Activated CD8-positive, alpha-beta memory T cell treated with anti-CD3 and anti-CD28 coated beads, Interleukin-2, amount 50 U/mL, for 24 hours (primary cell): Measurements from ENCODE around the gene NNMT.

Source experiments
- DNase-seq: peaks from one replicate; pipeline ENCODE4 v3.0.0-alpha.2; 2020; ENCODE audit errors: extremely low read depth

NNMT gene

DNA sequence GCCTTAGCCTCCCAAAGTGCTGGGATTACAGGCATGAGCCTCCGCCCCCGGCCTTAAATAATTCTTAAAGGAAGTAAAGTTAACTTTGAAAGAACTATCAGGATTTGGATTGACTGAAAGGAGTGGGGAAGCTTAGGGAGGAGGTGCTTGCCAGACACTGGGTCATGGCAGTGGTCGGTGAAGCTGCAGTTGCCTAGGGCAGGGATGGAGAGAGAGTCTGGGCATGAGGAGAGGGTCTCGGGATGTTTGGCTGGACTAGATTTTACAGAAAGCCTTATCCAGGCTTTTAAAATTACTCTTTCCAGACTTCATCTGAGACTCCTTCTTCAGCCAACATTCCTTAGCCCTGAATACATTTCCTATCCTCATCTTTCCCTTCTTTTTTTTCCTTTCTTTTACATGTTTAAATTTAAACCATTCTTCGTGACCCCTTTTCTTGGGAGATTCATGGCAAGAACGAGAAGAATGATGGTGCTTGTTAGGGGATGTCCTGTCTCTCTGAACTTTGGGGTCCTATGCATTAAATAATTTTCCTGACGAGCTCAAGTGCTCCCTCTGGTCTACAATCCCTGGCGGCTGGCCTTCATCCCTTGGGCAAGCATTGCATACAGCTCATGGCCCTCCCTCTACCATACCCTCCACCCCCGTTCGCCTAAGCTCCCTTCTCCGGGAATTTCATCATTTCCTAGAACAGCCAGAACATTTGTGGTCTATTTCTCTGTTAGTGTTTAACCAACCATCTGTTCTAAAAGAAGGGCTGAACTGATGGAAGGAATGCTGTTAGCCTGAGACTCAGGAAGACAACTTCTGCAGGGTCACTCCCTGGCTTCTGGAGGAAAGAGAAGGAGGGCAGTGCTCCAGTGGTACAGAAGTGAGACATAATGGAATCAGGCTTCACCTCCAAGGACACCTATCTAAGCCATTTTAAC is at the start of gene NNMT:
NNMT (plus strand) TSS at position 724 of the 929 bp plus-strand sequence; CDS start at position 882, 158 bp downstream.
- no peak for DNase-seq

DNA sequence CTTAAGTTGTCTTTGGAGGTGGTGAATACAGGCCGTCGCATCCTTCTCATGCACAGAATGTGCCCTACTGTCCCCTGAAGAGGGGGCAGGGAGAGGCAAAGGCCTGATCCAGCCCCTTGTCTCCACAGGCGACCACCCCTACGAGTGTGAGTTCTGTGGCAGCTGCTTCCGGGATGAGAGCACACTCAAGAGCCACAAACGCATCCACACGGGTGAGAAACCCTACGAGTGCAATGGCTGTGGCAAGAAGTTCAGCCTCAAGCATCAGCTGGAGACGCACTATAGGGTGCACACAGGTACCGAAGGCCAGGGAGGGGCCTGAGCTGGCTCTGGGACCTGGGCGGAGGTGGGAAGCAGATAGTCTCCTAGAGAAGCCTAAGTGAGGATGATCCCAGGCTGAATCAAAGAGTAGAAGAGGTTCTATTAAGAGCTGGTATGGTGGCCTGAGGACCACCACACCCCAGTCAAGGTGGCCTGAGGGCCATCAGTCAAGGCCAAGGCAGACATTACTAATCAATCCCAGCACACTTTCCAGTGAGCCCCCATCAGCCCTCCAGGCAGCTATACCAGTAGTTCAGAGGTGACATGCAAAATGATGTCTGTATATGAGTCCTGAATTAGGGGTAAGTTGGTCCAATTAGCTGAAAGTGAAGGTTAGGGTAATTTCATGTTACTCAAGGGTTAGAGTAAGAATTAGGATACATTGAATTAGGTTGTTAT is 49.0 kb upstream of the NNMT start:
- DNase-seq: no peak

DNA sequence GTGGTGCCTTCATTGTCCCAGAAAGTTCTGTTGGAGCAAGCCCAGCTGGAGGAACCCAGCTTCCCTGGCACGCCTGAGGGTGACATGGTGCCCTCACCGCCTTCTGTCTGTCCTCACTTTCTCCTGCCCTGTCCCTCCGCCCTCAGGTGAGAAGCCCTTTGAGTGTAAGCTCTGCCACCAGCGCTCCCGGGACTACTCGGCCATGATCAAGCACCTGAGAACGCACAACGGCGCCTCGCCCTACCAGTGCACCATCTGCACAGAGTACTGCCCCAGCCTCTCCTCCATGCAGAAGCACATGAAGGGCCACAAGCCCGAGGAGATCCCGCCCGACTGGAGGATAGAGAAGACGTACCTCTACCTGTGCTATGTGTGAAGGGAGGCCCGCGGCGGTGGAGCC is 46.0 kb upstream of the NNMT start:
- DNase-seq: no peak

DNA sequence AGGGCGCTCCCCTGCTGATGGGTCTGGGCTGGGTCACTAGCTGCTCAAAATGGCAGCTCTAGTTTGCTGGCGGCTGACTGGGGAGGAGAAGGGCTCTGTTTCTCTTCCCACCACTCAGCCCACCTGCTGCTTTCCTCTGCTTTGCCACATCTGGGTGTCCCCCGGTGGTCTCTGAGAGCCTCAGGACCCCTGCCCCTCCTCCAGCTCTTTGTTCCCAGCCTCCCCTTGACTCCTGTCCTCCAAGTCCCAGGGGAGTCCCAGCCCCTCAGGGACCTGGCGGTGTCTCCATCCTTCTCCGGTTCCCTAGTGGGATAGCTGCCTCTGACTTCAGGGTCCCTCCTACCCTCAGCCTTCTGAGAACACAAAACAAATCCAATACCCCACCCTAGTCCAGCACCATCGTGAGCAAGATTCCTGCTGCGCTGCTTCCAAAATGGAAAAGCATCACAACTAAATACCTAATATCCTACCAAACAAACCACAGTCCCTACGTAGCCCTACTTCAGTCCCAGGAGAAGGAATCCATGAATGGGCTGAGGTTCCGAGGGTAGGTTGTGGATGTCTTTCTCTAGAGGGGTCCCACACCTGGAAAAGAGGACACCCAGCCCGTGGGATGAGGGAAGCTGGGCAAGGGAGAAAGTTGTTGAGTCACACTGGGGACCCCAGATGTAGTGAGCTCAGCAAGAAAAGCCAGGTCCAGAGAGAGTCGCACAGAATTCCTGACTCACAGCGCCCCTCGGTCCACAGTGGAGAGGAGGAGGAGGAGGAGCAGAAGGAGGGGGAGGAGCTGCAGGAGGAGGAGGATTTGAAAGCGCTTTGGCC is 45.0 kb upstream of the NNMT start:
- no peak for DNase-seq

DNA sequence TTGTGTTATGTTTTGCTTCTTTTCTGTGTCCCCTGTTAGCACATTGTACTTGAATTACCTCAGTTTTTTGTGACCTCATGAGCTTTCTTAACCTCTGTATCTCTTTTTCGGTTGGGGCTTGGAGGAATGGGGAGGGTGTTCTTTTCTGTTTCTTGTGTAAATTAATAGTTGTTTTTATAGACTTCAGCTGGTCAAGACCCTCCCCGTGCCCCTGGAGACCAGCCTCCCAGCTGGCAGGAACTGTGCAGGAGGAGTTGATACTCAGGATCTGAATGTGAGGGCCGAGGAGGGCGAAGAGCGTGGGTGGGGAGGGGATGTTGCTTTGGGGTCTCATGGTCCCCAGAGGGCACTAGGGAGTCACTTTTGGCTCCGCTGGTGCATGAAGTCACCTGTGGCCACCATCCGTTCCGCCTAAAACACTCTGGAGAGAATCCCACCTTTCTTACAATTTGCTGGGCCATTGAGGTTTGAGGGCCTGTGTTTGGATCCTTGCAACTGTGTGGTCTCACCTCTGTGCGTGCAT is 44.3 kb upstream of the NNMT start:
- no peak for DNase-seq

DNA sequence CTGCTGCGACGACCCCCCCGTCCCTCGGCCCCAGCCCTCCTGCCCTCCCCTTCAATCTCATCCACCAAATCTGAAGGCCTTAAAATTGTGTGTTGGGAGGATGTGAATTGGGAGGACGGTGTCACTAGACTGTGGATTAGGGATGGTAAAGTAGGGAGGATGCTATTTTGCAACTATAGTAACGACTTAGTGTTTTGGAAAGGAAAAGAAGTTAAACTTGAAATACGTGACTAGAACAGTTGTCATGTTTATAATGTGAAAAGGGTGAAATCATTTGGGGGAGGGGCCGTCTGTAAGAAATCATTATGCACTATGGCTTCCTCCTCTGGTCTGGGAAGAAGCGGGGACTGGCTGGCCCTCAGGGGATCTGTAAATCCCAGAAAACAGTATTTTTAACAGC is 43.4 kb upstream of the NNMT start:
- DNase-seq: no peak

DNA sequence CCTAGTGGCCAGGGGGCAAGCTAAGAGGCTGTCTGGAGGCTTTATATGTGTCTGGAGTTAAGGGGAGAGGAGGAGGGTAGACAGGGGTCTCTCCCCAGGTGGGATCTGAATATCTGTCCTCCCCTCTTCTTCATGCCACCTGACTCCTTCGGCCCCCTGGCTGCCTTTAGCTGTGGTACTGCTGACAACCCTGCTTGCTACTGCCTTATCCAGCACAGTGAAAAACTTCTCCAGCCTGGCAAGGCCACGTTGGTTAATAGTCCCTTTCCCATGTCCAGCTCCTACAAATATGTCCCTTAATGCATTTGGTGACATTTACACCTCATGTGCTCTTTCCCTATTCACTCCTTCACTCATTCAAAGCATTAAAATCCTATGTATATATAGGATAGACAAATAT is 42.4 kb upstream of the NNMT start:
- DNase-seq: no peak

DNA sequence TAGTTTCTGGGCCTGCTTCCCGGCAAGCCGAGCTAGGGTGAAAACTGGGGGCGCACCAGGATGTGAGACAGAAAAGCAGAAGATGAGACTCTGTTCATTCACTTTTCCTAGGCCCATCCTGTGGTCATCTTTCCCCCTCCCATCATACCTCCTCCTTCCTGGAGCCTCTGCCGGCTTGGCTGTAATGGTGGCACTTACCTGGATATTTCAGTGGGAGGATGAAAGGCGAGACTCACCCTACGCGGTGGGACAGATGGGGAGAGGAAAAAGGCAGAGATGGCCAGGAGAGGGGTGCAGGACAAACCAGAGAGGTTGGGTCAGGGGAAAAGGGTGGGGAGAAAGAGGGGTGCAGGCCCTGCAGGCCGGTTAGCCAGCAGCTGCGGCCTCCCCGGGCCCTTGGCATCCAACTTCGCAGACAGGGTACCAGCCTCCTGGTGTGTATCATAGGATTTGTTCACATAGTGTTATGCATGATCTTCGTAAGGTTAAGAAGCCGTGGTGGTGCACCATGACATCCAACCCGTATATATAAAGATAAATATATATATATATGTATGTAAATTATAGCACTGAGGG is 41.5 kb upstream of the NNMT start:
- DNase-seq: no peak

DNA sequence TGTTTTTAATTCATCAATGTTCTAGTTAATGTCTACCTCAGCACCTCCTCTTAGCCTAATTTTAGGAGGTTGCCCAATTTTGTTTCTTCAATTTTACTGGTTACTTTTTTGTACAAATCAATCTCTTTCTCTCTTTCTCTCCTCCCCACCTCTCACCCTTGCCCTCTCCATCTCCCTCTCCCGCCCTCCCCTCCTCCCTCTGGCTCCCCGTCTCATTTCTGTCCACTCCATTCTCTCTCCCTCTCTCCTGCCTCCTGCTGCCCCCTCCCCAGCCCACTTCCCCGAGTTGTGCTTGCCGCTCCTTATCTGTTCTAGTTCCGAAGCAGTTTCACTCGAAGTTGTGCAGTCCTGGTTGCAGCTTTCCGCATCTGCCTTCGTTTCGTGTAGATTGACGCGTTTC is 40.9 kb upstream of the NNMT start:
- DNase-seq: no peak

DNA sequence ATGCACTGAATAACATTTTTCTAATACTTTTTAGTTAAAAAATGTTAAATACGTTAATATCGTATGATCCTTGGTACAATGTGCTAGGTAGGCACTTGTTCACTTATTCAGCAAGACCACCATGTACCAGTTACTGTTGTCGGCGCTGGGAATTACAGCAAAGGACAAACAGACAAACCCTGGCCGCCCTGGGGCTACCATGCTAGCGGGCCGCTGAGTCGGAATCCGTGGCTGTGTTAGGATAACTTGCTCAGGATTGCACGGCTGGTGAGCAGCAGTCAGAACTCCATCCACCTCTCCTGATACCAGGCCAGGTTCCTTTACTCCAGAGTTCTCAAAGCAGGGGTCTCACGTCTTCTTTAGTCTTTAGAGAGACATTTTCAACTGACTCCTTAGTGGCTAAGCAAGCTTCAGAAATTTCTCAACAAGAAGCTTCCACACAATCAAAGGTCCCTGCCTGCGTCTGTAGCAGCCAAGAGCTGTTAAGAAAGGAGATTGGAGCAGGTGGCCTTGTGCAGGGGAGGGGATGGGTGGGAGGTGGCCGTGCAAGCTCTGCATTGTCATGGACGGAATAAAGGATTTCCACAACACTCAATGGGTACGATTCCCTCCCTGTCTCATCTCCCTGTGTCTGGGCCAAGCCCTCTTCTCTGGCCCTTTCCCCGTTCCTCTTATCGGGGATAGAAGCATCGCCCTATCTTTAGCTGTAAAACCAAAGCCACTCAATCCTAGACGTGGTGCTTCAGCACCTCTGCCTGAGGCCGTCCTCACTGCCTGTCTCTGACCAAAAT is 39.8 kb upstream of the NNMT start:
- no peak for DNase-seq

DNA sequence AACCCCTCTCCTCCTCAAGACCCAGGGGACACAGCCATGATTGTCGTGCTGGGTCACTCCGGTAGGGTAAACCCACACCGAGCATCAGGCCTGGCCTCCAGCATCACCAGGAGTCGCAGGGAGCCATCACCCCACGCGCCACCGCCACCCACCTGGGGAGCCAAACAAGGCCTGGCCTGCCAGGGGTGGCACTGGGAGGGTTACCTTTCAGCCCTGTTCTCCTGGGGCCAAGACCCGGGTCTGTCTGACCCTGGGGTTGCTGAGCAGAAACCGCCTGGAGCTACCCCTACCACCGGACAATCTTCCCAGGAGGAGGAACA is 39.3 kb upstream of the NNMT start:
- DNase-seq: no peak

DNA sequence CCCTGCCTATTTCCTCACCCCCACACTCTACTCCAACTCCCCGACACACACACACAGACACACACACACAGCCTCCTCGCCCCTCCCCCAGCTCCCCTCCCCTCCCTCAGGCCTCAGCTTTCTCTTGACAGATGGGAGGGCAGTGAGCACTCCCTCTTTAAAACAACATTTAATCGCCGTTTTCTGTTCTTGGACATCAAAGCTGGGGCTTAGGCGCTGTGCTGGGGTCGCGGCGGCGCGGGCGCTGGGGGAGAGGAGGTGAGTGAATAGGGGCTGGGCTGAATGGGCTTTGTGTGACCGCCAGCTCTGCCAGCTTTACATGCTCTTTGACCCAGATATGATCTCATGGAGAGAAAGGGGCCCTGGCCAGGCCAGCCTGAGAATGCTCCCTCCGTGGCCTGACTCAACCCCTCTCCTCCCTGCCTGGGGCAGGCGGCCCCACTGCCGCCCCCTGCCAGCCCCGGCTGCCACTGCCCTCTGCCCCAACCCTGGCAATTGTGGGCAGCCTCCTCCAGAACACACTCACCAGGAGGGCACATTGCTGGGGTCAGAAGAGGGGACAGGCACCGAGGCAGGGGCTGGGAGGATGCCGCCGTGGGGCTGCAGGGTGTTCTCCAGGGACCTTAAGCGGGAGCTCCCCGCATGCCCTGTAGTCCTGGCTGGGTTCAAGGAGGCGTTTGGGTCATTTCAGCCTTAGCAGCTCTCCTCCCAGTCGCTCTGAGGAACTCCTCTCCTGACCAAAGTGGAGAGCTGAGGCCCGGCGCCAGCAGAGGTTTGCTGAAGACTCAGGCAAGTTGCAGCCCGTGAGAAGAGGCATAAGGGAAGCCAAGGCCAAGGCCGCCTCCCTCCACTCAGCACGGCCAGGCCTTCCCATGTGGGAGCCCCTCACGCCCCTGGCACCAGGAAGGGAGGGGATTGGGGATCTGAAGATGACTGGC is 38.3 kb upstream of the NNMT start:
- no peak for DNase-seq

DNA sequence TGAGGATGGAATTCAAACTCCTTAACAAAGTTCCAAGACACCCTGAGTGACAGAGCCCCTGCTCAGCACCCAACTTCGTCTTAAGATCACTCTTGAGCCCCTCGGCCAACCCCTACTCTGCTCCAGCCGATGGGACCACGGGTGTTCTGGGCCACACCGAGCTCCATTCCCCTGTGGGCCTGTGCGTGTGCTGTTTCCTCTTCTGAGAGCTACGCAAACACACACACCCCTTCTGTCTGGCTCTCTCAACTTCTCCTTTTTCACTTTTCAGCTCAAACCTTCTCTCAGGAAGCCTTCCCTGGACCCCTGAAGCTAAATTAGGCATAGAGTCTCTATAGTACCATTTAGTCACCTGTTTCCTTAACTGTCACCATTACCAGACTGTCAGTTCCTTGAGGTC is 37.5 kb upstream of the NNMT start:
- no peak for DNase-seq

DNA sequence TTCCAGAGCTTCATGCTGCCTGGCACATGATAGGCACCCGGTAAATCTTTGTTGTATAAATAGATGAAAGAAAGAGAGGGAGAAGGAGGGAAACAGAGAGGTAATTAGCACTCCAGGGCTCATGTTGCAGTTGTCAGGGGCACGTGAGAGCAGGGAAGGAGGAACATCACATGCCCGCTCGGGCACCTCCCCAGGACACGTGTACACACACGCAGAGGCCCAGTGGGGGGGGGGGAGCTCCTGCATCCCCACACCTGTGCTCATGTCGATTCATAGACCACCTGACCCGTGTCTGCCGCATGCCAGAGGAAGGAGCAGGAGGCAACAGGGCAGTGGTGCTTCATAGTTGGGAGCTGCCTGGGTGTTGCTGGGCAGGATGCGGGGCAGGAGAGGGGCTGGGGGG is 37.1 kb upstream of the NNMT start:
- DNase-seq: no peak

DNA sequence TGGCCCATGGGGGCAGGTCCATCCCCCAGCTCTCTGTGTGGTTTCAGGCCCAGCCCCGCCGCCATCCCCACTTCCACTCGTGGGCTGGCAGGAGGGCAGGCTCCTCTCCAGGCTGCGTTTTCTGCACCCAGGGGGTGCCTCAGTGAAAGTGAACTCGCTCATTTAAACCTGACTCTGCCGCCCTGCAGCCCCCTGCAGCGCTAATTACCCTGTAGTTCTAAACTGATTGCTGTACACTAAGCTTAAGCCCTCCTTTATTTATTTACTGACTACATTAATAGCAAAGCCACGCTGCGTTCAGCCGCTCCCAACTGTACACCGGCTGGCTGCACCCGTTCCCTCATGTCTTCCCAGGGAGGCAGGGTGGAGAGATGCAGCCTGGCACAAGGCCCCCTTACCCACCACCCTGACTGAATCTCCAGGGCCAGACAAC is 36.6 kb upstream of the NNMT start:
- no peak for DNase-seq

DNA sequence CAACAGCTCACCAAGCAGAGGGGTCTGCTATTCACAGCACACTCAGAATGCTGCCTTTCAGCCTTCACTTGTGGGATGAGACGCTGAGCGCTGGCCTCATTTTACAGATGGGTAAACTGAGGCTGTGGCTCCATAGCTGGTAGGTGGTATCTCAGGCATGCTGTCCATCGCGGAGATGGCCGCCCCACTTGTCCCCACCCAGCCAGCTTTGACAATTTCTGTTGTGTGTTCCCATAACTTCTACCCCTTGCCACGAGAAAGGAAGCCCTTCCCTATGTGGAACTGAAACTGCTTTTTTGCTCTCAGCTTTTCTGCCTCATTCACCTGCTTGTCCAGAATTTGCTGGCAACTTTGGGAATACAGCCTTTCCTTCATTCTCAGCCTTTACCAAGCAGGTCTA is 36.1 kb upstream of the NNMT start:
- no peak for DNase-seq

DNA sequence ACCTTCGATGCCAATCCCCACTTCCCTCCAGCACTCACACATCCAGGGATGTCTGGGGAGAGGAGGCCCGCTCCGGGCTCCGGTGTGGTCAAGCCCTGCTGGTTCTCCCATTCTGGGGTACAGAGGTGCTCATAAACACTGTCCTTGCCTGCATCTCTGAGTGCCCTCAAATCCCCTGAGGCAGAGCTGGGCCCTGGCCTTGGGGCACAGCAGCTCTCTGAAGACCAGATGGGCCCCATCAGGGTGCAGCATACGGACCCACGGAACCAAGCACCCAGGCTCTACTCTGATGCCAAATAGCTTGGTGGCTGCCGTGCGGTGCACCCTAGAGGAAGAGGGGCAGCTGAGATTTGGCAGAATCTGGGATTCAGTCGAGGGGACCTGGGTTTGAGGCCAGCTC is 35.7 kb upstream of the NNMT start:
- no peak for DNase-seq

DNA sequence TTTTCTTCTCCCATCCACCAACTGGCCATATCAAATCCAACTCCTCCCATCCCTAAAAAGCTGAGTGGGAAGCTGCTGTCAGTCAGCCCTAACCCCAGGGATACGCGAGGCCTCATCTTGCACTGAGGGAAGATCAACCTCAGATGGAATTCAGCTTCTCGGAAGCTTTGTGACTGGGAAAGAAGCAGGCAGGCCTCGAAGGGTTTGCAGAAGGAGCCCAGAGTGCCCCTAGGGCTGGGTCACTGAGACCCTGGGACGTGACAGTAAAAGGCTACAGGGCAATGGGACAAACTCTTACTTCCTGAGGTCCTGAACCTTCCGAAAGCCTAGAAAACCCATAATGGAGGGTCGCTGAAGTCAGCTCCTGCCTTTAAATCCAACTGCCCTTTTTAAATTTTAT is 34.4 kb upstream of the NNMT start:
- DNase-seq: no peak

DNA sequence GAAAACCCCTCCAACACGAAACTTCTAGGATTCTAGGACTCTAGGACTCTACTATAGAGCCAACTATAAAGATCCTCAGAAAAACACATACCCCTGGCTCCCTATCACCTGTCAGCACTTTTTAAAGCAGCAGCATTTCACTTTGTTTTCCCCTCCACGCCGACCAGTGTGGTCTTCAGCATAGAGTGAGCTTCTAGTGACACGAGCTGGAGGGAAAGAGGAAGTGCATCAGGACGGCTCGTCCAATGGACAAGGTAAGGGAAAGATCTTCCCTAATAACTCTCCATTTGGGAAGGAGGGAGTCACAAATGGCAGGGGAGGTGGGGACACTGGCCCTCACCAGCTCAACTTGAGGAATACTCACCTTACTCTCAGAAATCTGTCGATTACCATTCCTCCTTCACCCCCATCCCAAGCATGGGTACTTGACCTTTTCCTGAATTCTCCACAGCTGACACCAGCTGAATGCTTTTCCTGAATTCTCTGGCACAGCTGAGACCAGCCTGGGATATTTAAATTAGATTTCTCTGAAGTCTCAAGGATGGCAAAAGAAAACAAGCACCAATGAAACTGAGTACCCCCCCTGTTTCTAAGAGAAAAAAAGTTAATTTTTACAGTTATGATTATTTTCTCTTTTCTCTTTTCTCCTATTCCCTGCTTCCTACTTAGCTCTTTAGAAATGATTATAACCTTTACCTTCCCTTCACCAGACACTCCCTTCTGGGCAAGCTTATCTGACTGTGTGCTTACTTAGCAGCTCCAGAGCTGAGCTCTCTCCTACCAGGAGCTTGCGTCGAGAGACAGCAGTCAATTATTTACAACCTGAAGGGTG is 33.3 kb upstream of the NNMT start:
- no peak for DNase-seq
